ENCODE results near the gene GNAL.
"Not testable (repeated sequence)": the region's sequence is repeated elsewhere in the genome, so short reads cannot be mapped to it uniquely, and the experiment has no call there.

Gene GNAL

DNA sequence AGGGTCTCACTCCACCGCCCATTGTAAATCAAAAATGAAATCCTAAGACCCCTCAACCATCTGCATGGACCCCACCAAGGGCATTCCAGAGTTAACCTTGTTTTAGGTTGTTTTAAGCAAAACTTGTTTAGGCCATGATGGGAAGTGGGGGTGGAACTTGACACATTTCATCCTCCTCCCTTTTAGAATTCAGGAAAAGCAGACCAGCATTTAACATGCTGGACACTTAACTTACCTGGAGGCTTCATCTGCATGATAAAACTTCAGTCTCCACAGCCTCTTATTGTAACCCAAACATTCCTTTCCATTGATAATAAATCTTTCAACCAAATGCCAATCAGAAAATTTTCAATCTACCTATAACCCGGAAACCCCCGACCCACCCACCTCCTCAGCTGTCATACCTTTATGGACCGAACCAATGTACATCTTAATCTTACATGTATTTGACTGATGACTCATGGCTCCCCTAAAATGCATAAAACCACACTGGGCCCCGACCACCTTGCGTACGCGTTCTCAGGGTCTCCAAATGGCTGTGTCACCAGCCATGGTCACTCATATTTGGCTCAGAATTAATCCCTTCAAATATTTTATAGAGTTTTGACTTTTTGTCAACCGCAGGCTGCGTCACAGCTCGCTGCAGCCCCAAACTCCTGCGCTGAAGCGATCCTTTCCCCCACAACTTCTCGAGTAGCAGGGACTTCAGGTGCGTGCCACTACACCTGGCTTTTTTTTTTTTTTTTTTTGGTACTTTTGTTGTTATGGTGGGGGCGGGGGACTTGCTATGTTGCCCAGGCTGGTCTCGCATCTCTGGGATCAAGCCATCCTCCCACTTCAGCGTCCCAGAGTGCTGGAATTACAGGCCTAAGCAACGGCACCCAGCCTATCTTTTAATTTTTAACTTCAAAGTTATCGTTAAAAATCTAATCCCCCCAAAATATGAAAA, 218.1 kb downstream of the GNAL start:
- DNase-seq (ENCODE audit: low read depth in 2 of 2): no peak

DNA sequence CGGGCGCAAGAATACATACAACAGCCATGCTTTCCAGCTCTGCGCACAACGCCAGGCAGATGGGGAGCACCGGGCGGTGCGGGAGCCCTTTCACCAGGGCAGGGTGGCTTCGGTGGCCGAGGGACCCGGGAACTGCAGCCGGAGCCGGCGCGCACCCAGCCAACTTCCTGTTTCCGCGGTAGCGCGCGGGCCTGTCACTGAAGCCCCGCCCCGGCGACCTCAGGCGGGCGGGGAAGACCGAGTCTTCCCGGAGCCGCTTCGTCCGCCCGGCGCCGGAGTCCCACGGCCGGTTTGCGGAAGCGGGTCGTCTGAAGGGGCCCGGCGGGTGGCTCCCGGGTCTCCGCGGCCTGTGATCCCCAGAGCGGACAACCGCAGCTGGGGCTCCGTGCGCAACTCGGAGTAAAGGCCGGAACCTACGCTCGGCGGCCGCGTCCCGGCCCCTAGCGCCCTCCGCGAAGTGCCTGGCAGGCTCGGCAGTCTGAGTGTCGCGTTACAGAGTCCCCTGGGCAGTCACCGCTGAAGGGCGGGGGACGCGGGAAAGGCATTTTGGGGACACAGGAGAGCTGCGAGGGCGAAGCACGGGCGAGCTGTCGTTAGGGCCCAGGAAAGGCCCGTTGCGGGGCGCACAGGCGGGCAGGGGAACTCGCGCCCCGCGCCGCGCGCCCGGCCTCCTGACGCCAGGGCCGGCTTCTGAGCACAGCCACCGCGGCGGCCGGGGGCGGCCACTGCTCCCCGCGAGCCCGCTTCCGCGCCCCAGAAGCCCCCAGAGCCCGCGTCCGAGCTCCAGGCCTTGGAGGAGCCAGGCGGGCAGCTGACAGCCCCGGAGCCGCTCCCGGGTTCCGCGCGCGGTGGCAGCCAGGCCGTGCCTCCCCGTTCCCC, 219.4 kb downstream of the GNAL start, which contains the start of gene MPPE1:
TSS of gene MPPE1 (minus strand) at position 136 of the 879 bp plus-strand sequence. CDS start 11,053 bp downstream, outside the sequence.
- DNase-seq (ENCODE audit: low read depth in 2 of 2): peak; percentile 63 to 72

GRCh38 chr18:11909061-11909455, 220.0 kb downstream of the GNAL start:
- peak in 1 of 2 donors; percentile 15 for DNase-seq (ENCODE audit: low read depth in 2 of 2)

- DNase-seq (ENCODE audit: low read depth in 2 of 2): no peak
These were observed 220.5 kb downstream of the GNAL start for GRCh38 chr18:11909591-11910026.

DNA sequence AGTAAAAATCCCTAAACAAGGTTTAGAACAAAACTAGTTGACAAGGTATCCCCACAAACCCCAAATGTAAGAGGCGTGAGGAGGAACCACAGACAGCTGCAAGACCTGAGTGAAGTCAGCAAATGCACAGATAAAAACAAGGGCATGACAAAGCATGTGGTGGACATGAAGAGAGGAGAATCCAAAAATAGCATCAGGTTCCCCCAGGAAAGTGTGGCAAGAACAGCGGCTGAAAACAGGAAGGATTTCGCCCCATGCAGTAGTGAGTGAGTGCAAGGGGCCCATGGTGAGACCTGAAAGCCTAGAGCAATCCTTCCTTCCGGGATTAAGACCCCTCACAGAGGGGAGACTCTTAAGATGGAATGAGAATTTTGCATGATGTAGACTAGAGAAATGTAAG, 227.8 kb downstream of the GNAL start:
- DNase-seq (ENCODE audit: low read depth in 2 of 2): not testable (repeated sequence)

DNA sequence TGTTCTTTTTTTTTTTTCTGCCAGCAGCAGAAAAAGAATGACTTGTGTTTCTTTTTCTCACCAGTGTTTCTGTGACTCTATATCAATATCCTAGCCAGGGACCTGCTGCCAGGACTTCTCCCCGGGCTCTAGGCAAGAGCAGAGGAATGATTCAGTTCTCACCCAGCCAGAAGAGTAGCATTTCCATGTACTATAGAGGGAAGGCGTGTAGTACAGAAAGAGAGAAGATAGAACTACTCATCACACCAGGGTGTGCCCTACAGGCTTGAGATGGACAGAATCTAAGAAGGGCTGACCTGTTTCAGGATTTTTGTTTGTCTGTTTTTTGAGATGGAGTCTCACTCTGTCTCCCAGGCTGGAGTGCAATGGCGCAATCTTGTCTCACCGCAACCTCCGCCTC, 230.5 kb downstream of the GNAL start:
- not testable (repeated sequence) for DNase-seq (ENCODE audit: low read depth in 2 of 2)

DNA sequence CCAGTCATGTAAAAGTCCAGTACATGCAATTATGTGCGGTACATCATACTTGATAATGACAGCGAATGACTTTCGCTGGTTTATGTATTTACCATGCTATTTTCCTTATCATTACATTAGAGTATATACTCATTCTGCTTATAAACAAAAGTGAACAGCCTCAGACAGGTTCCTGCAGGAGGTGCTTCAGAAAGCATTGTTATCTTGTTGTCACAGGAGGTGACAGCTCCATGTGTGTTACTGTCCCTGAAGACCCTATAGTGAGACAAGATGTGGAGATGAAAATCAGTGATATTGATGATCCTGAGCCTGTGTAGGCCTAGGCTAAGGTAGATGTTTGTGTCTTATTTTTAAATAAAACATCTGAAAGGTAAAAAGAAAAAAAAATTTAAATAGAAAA, 234.4 kb downstream of the GNAL start:
- DNase-seq (ENCODE audit: low read depth in 2 of 2): no peak

GRCh38 chr18:11925800-11926481, 236.9 kb downstream of the GNAL start:
- DNase-seq (ENCODE audit: low read depth in 2 of 2): no peak

DNA sequence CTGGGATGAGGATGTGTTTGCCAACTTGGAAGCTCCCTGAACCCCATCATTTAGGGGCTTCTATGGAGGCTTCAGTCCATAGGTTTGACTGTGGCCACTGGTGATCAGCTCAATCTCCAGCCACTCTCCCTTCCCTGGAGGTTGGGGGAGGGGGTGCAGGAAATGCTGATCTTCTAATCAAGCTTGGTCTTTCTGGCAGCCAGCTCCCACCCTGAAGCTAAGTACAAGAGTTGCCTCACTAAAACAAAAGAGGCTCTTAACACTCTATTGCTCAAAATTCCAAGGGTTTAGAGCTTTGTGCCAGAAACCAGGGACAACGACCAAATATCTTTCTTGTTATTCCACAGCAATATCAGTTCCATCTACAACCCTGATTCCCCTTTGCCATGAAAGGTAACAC, 238.4 kb downstream of the GNAL start:
- DNase-seq (ENCODE audit: low read depth in 2 of 2): no peak

DNA sequence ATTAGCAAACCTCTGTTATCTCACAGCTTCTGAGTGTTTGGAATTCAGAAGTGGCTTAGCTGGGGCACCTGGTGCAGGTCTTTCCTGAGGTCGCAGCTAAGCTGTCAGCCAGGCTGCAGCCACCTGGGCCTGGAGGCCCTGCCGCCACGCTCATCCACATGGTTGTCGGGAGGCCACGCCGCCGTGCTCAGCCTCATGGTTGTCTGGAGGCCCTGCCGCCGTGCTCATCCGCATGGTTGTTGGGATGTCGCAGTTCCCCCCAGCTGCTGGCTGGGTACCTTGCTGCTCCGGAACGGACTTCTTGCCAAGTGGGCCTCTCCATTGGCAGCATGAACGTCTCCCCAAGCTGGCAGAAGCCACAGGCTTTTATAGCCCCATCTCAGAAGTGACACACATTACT, 243.3 kb downstream of the GNAL start:
- DNase-seq (ENCODE audit: low read depth in 2 of 2): no peak
